Spleen (tissue), 11 donors: ENCODE data around the gene CORO6. TPM values are rescaled to one million over a fixed set of nuclear protein-coding genes. Genes with fewer than 3 reads are reported as not detected.

Experiments used
- DNase-seq: peaks from one replicate; pipeline ENCODE4 v3.0.0-alpha.2; 2020
- H3K27ac ChIP-seq, 8 donors: fragments of 200-600 bp; sonication (generic) in 7 of 8; 1 replicate in 4 of 8; 2 replicates in 4 of 8; pipeline versions ENCODE4 v1.5.0 to v1.8.0; 2016 to 2021; ENCODE audit warnings: inconsistent platforms in 4 of 8, mild to moderate bottlenecking in 4 of 8, moderate library complexity in 1 of 8
- H3K27me3 ChIP-seq, 7 donors: fragments of 200-600 bp; sonication (generic) in 6 of 7; replicated peaks in 1 of 7; 1 replicate in 4 of 7; 2 replicates in 3 of 7; pipeline versions ENCODE4 v1.5.0 to v1.8.0; 2016 to 2021; ENCODE audit warnings: inconsistent platforms in 3 of 7, mild to moderate bottlenecking in 1 of 7
- H3K36me3 ChIP-seq, 6 donors: fragments of 200-600 bp; sonication (generic) in 5 of 6; 1 replicate in 4 of 6; 2 replicates in 2 of 6; pipeline versions ENCODE4 v1.5.0 to v1.8.0; 2016 to 2021; ENCODE audit warnings: inconsistent platforms in 2 of 6
- H3K4me1 ChIP-seq, 6 donors: fragments of 200-600 bp; sonication (generic) in 5 of 6; 1 replicate in 3 of 6; 2 replicates in 3 of 6; pipeline versions ENCODE4 v1.5.0 to v1.8.0; 2016 to 2021; ENCODE audit warnings: inconsistent platforms in 3 of 6
- H3K4me3 ChIP-seq, 8 donors: fragments of 200-600 bp; sonication (generic) in 7 of 8; 1 replicate in 4 of 8; 2 replicates in 4 of 8; pipeline versions ENCODE4 v1.5.0 to v1.8.0; 2016 to 2021; ENCODE audit warnings: inconsistent platforms in 4 of 8, mild to moderate bottlenecking in 4 of 8, moderate library complexity in 2 of 8
- H3K9me3 ChIP-seq, 8 donors: fragments of 200-600 bp; sonication (generic) in 7 of 8; 1 replicate in 4 of 8; 2 replicates in 4 of 8; pipeline versions ENCODE4 v1.5.0 to v1.8.0; 2016 to 2021; ENCODE audit warnings: inconsistent platforms in 4 of 8
- CTCF ChIP-seq, 11 experiments: fragments of 200-600 bp in 7 of 11; fragments of 450-650 bp in 4 of 11; sonication (generic) in 4 of 11; IDR thresholded peaks in 8 of 11; conservative IDR thresholded peaks in 3 of 11; 1 replicate in 7 of 11; 2 replicates in 4 of 11; pipeline versions ENCODE4 v1.4.0 to v1.8.0; 2016 to 2021; ENCODE audit warnings: antibody characterized with exemption in 11 of 11, inconsistent platforms in 4 of 11, mild to moderate bottlenecking in 1 of 11
- POLR2A ChIP-seq, 3 donors: fragments of 450-650 bp; IDR thresholded peaks; one replicate each; pipeline ENCODE4 v1.5.1; 2017; ENCODE audit warnings: antibody characterized with exemption in 3 of 3, mild to moderate bottlenecking in 1 of 3
- POLR2AphosphoS5 ChIP-seq, 3 donors: sonication (generic); formaldehyde crosslinking; IDR thresholded peaks; one replicate each; pipeline ENCODE4 v1.5.1; 2017; ENCODE audit warnings: antibody characterized with exemption in 3 of 3
- WGBS, 5 donors: extraction: QIAGEN DNeasy Blood & Tissue Kit in 3 of 5; methylation state at CpG; one replicate each; pipeline versions ENCODE4 v1.1.5 to v1.1.7; 2013 to 2018; 5-methylcytosine and 5-hydroxymethylcytosine counted together
- intact Hi-C: fragments of 100-400 bp; cut with DNase I; formaldehyde crosslinking; loops from one replicate; pipeline ENCODE4 v1.15.0; 2023; ENCODE audit warnings: low total_unique reads
- polyA plus RNA-seq, 3 donors: library from polyadenylated mRNA; stranded (reverse); fragments of 200-250 nt; gene quantifications; one replicate each; pipeline ENCODE4 v1.2.1, GENCODE V29; 2013
- small RNA-seq, 4 donors: library from RNA; depleted of rRNA; stranded (forward); fragments of <200 nt; gene quantifications; one replicate each; pipeline ENCODE3, GENCODE V24; 2016
- total RNA-seq, 7 donors: library from RNA; depleted of rRNA in 3 of 7; stranded (reverse); fragments of >200 nt in 3 of 7; fragmentation: NEBNext Ultra II Directional in 4 of 7; extraction: Animal tissue kit (Norgen Biotek cat#: 25700) in 4 of 7; gene quantifications; one replicate each; pipeline versions ENCODE4 v1.1.0 to v1.2.1, GENCODE V29; 2016 to 2021
- donor health status: healthy with polysubstance abuse.
- donor health status: DM: no; HTN: no; CAD: no; lungs with moderate emphysema.
- donor health status: DM: no; HTN: no; CAD: no.
- donor health status: Bipolar disorder and iron deficiency.
- donor health status: healthy.
- donor health status: DM: no; HTN: no; CAD: no.
- donor health status: DM: yes; HTN: yes; CAD: no.

Gene CORO6
- total and polyA plus RNA-seq, 10 donors, result 0.81 to 5.1 (median 3.5) TPM

- intact Hi-C loops, result no loop called here
- H3K27ac ChIP-seq, result peak overlapping the region; percentile 80 to 93 (median 90)
- no peaks in the 10 kb centered on the region for H3K9me3 ChIP-seq
- peak; percentile 94 for DNase-seq
- H3K36me3 ChIP-seq, result peaks cover 0 to 13% (median 0%) of the 10 kb centered on the region in 6 donors
- WGBS, 5 donors, result 9 to 14% (median 12%) methylated on average over 34 to 55 of the region's 55 CpGs
- H3K4me3 ChIP-seq, result peak overlapping the region; percentile 62 to 95 (median 75)
- H3K27me3 ChIP-seq, result peaks cover 0 to 3% (median 0%) of the 10 kb centered on the region in 7 donors
- H3K4me1 ChIP-seq, result peaks cover 42 to 86% (median 78%) of the 10 kb centered on the region in 6 donors
- TF ChIP-seq POLR2AphosphoS5 (IDR thresholded peaks at IDR 0.05), result peak; percentile 43 to 79 (median 66)
- no peak for TF ChIP-seq POLR2A (IDR thresholded peaks at IDR 0.05)
- peak in 2 of 11 experiments; percentile 9 to 11 for TF ChIP-seq CTCF (IDR thresholded peaks at IDR 0.05 in 8 of 11, conservative IDR thresholded peaks at IDR 0.05 in 3 of 11)
Measured at GRCh38 chr17:29565643-29566472, 56.9 kb downstream of the CORO6 start.

Small RNAs within 50 kb of the gene (small RNA-seq; reads per million reads assigned to genes)
- 0 reads per million in 4 donors for gene RNU6-920P

Other genes starting within 250 kb of the CORO6 start
- 10 to 100 TPM; 55.1 to 88.5 (median 67.3) TPM for gene TAOK1, start 232.5 kb downstream of the CORO6 start, total RNA-seq
- gene TAOK1, start 232.5 kb downstream of the CORO6 start, polyA plus RNA-seq, result 1 to 10 TPM; 5.1 to 6.2 (median 5.3) TPM
- 10 to 100 TPM in 6 of 7 donors, 1 to 10 TPM in 1; 9.6 to 23.8 (median 15.8) TPM for gene ABHD15, start 55.9 kb downstream of the CORO6 start, total RNA-seq
- gene ABHD15, start 55.9 kb downstream of the CORO6 start, polyA plus RNA-seq, result 1 to 10 TPM; 5.7 to 7.9 (median 7.5) TPM
- gene TP53I13, start 54.2 kb downstream of the CORO6 start, total RNA-seq, result 10 to 100 TPM; 39.5 to 74.9 (median 68.7) TPM
- gene TP53I13, start 54.2 kb downstream of the CORO6 start, polyA plus RNA-seq, result 100 to 1,000 TPM; 129 to 209 (median 190) TPM
- gene GIT1, start 33.3 kb downstream of the CORO6 start, total RNA-seq, result 10 to 100 TPM; 42.6 to 64.7 (median 50.2) TPM
- 10 to 100 TPM; 20.4 to 38.1 (median 27.1) TPM for gene GIT1, start 33.3 kb downstream of the CORO6 start, polyA plus RNA-seq
- gene ANKRD13B, start 29.8 kb downstream of the CORO6 start, total RNA-seq, result 1 to 10 TPM; 2.1 to 5.5 (median 2.7) TPM
- 1 to 10 TPM in 2 of 3 donors, under 1 TPM in 1; 0.85 to 2.5 (median 1.2) TPM for gene ANKRD13B, start 29.8 kb downstream of the CORO6 start, polyA plus RNA-seq